Activated naive CD8-positive, alpha-beta T cell treated with anti-CD3 and anti-CD28 coated beads, Interleukin-2, amount 50 U/mL, for 24 hours (primary cell): Measurements from ENCODE around the gene STEAP1.

Experiments used
- ATAC-seq: fragments of 150-1000 bp; cut with Tn5 transposase; one replicate; pipeline ENCODE4 v1.10.0; 2021
- DNase-seq: peaks from one replicate; pipeline ENCODE4 v3.0.0; 2021
- H3K27ac Mint-ChIP-seq: one replicate; pipeline ENCODE4 v1.8.0; 2021; ENCODE audit warnings: mild to moderate bottlenecking, mixed read lengths
- H3K27me3 Mint-ChIP-seq: one replicate; pipeline ENCODE4 v1.8.0; 2021; ENCODE audit warnings: mixed read lengths
- H3K36me3 Mint-ChIP-seq: one replicate; pipeline ENCODE4 v1.8.0; 2021; ENCODE audit warnings: low read depth, mixed read lengths
- H3K4me1 Mint-ChIP-seq: one replicate; pipeline ENCODE4 v1.8.0; 2021; ENCODE audit warnings: mixed read lengths
- H3K4me3 Mint-ChIP-seq: one replicate; pipeline ENCODE4 v1.8.0; 2021; ENCODE audit warnings: mild to moderate bottlenecking, moderate library complexity, mixed read lengths
- H3K9me3 Mint-ChIP-seq: one replicate; pipeline ENCODE4 v1.8.0; 2021; ENCODE audit warnings: mixed read lengths

The STEAP1 gene

GRCh38 chr7:90213521-90213920, 59.3 kb downstream of the STEAP1 start:
- Mint-ChIP-seq H3K4me1 (peaks cover 7% of the 10 kb centered on the region), H3K9me3 (no peaks in the 10 kb centered on the region), H3K27me3 (peaks cover 31% of the 10 kb centered on the region), H3K27ac (no peak overlapping the region), H3K4me3 (no peak overlapping the region), H3K36me3 (no peaks in the 10 kb centered on the region)
- DNase-seq (no peak), ATAC-seq (no peak)
